NB4 (cell line): ENCODE results near the gene L3MBTL4.

ENCODE experiments used
- DNase-seq: peaks from one replicate; pipeline ENCODE4 v3.0.0; 2010; ENCODE audit warnings: low read depth
- H3K4me3 ChIP-seq: one replicate; pipeline ENCODE4 v1.5.1; 2011; ENCODE audit warnings: mild to moderate bottlenecking, low read depth, low read length, moderate library complexity
- MAX ChIP-seq: IDR thresholded peaks from 2 replicates; pipeline ENCODE4 v1.6.1; 2011; ENCODE audit warnings: low read depth, low read length
- MYC ChIP-seq: IDR thresholded peaks from 2 replicates; pipeline ENCODE4 v1.6.1; 2011; ENCODE audit warnings: low read depth, low read length
- POLR2A ChIP-seq: IDR thresholded peaks from 2 replicates; pipeline ENCODE4 v1.6.1; 2011; ENCODE audit warnings: mild to moderate bottlenecking; ENCODE audit not compliant: insufficient read length; ENCODE audit errors: extremely low read depth
- TF ChIP-seq, protein P1 (sequence below): IDR thresholded peaks from one replicate; pipeline ENCODE4 v1.5.1; 2012; ENCODE audit warnings: low read depth, low read length

L3MBTL4 gene

GRCh38 chr18:5964108-5964507 is 450.6 kb downstream of the L3MBTL4 start:
- TF ChIP-seq, protein P1, sequence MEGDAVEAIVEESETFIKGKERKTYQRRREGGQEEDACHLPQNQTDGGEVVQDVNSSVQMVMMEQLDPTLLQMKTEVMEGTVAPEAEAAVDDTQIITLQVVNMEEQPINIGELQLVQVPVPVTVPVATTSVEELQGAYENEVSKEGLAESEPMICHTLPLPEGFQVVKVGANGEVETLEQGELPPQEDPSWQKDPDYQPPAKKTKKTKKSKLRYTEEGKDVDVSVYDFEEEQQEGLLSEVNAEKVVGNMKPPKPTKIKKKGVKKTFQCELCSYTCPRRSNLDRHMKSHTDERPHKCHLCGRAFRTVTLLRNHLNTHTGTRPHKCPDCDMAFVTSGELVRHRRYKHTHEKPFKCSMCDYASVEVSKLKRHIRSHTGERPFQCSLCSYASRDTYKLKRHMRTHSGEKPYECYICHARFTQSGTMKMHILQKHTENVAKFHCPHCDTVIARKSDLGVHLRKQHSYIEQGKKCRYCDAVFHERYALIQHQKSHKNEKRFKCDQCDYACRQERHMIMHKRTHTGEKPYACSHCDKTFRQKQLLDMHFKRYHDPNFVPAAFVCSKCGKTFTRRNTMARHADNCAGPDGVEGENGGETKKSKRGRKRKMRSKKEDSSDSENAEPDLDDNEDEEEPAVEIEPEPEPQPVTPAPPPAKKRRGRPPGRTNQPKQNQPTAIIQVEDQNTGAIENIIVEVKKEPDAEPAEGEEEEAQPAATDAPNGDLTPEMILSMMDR: no peak
- TF ChIP-seq POLR2A: no peak
- no peak for TF ChIP-seq MYC
- TF ChIP-seq MAX: no peak
- no peak for DNase-seq
- H3K4me3 ChIP-seq: no peak overlapping the region

DNA sequence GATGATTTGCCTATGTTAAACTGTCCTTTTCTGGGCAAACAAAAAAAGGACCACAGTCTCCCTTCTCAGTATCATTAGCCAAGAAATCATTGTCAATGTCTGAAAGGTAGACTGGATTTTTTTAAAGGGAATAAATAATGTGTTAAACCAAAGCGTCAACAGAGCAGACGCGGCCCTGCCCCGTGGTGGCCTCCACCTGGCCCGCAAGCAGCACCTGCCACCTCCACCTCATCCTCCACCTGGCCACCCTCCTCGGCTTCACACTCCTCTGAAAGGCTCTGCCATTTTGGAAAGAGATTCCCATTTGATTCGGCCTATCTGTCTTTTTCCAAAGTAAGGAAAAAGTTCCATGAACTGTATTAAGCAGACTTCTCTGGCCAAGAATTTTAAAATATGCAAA is 451.4 kb downstream of the L3MBTL4 start:
- DNase-seq: no peak
- H3K4me3 ChIP-seq: no peak overlapping the region
- TF ChIP-seq POLR2A (no peak), MAX (no peak), MYC (no peak)
- TF ChIP-seq, protein P1: no peak

DNA sequence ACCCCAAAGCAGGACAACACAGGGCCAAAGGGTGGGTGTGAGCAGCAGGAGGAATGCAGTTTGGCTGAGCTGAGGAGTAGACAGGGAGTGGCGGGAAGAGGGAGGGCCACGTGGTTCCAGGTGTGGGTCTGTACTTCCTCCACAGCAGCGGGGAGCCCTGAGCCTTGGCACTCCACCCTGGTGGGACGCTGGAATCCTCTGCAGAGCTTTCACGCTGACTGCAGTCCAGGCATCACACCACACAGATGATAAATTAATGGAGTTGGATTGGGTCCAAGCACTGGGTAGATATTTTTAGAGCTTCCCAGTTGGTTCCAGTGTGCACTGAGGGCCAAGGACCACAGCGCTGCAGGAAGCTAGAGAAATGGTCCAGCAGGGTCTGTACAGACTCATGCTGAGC is 452.3 kb downstream of the L3MBTL4 start:
- no peak for DNase-seq

GRCh38 chr18:5961828-5962150 is 452.9 kb downstream of the L3MBTL4 start:
- DNase-seq: no peak
- H3K4me3 ChIP-seq: no peak overlapping the region
- TF ChIP-seq, protein P1: no peak
- no peak for TF ChIP-seq MAX
- TF ChIP-seq MYC: no peak
- no peak for TF ChIP-seq POLR2A

More for the DNA sequence above, 452.3 kb downstream of the L3MBTL4 start:
- TF ChIP-seq, protein P1: no peak
- TF ChIP-seq MAX: no peak
- no peak for TF ChIP-seq MYC
- TF ChIP-seq POLR2A: no peak
- H3K4me3 ChIP-seq: no peak overlapping the region

GRCh38 chr18:5961097-5961827 is 453.4 kb downstream of the L3MBTL4 start:
- no peak overlapping the region for H3K4me3 ChIP-seq
- no peak for DNase-seq
- no peak for TF ChIP-seq MAX
- TF ChIP-seq MYC: no peak
- no peak for TF ChIP-seq POLR2A
- TF ChIP-seq, protein P1: no peak
